Measurements from ENCODE around the gene NLRP10. TPM values are rescaled to one million over a fixed set of nuclear protein-coding genes. Genes with fewer than 3 reads are reported as not detected.

NLRP10 gene
- polyA plus RNA-seq, 1 of the 3 experiments (the other 2 are of a cell fraction), result 0.05 TPM

GRCh38 chr11:7977232-7977917 is 12.1 kb upstream of the NLRP10 start (continued):
- TF ChIP-seq EZH2phosphoT487 (IDR thresholded peaks at IDR 0.05; ENCODE audit: borderline replicate concordance, low read depth) (no peak), MEF2A (IDR thresholded peaks at IDR 0.05; ENCODE audit: borderline replicate concordance, low read depth) (peak; percentile 92), TCF12 (IDR thresholded peaks at IDR 0.05) (peak; percentile 81)
- TF ChIP-seq, protein P1, sequence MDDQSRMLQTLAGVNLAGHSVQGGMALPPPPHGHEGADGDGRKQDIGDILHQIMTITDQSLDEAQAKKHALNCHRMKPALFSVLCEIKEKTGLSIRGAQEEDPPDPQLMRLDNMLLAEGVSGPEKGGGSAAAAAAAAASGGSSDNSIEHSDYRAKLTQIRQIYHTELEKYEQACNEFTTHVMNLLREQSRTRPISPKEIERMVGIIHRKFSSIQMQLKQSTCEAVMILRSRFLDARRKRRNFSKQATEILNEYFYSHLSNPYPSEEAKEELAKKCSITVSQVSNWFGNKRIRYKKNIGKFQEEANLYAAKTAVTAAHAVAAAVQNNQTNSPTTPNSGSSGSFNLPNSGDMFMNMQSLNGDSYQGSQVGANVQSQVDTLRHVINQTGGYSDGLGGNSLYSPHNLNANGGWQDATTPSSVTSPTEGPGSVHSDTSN (IDR thresholded peaks at IDR 0.05), result peak; percentile 51

DNA sequence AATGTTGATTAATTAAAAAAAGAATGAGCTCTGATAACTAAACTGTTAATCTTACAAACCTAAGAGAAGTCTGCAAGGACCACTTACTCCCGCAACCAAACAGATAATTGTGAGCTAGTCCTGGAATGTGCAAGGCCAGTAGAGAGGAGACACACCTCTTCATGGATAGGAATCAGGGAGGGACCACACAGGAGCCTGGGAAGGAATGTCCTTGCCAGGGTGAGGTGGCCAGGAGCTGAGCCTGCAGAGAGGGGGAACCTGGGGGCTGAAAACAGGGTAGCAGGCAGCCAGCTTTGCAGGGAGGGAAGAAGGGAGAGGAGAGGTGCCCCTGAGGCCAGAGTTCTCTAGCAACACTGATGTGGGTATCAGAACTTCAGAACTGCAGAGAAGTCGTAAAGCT is 9.4 kb upstream of the NLRP10 start:
- Histone ChIP-seq H3K4me3 (ENCODE audit: low read depth in 2 of 2, low read length in 1 of 2) (no peak overlapping the region), H3K27ac (ENCODE audit: low read depth in 2 of 2, low read length in 1 of 2) (no peak overlapping the region), H3K4me2 (no peak overlapping the region), H3K9me2 (no peaks in the 10 kb centered on the region), H4K20me1 (ENCODE audit: insufficient read depth) (no peaks in the 10 kb centered on the region), H3K27me3 (ENCODE audit: insufficient read depth) (no peaks in the 10 kb centered on the region), H3K9me3 (no peaks in the 10 kb centered on the region), H3K4me1 (ENCODE audit: control insufficient read depth in 1 of 2, insufficient read depth in 2 of 2, low read depth in 1 of 2, low read length in 1 of 2) (no peaks in the 10 kb centered on the region), H2AFZ (ENCODE audit: low read depth) (no peak overlapping the region), H3F3A (replicated peaks; ENCODE audit: insufficient read depth) (peaks cover 23% of the 10 kb centered on the region), H3K36me3 (replicated peaks in 1 of 2; ENCODE audit: control insufficient read depth in 1 of 2, insufficient read depth in 2 of 2, low read length in 1 of 2) (no peaks in the 10 kb centered on the region), H3K79me2 (ENCODE audit: insufficient read depth) (no peaks in the 10 kb centered on the region), H3K9ac (no peak overlapping the region)
- TF ChIP-seq EP300 (IDR thresholded peaks at IDR 0.05; ENCODE audit: borderline replicate concordance in 1 of 2, low read depth in 1 of 2, low read length in 1 of 2), result no peak
- TF ChIP-seq SMC3 (IDR thresholded peaks at IDR 0.05; ENCODE audit: low read depth, low read length), result no peak
- no peak for TF ChIP-seq IRF3 (IDR thresholded peaks at IDR 0.05; ENCODE audit: low read depth, low read length)
- no peak for TF ChIP-seq ELF1 (IDR thresholded peaks at IDR 0.05)
- no peak for TF ChIP-seq USF1 (IDR thresholded peaks at IDR 0.05; ENCODE audit: borderline replicate concordance, low read depth)
- no peak for TF ChIP-seq TAF1 (IDR thresholded peaks at IDR 0.05; ENCODE audit: borderline replicate concordance, low read depth, low read length)
- no peak for TF ChIP-seq JUND (IDR thresholded peaks at IDR 0.05)
- TF ChIP-seq, protein P1 (IDR thresholded peaks at IDR 0.05), result no peak
- TF ChIP-seq TCF12 (IDR thresholded peaks at IDR 0.05), result no peak
- TF ChIP-seq SIN3A (IDR thresholded peaks at IDR 0.05; ENCODE audit: borderline replicate concordance, low read depth, low read length), result no peak
- TF ChIP-seq, protein P2, sequence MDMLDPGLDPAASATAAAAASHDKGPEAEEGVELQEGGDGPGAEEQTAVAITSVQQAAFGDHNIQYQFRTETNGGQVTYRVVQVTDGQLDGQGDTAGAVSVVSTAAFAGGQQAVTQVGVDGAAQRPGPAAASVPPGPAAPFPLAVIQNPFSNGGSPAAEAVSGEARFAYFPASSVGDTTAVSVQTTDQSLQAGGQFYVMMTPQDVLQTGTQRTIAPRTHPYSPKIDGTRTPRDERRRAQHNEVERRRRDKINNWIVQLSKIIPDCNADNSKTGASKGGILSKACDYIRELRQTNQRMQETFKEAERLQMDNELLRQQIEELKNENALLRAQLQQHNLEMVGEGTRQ (IDR thresholded peaks at IDR 0.05; ENCODE audit: borderline replicate concordance, low read depth, low read length), result no peak
- no peak for TF ChIP-seq FOXM1 (IDR thresholded peaks at IDR 0.05; ENCODE audit: low read depth)
- TF ChIP-seq FOXJ3 (CRISPR knock-in tag; IDR thresholded peaks at IDR 0.05), result no peak
- TF ChIP-seq RAD21 (IDR thresholded peaks at IDR 0.05; ENCODE audit: low read length), result no peak
- TF ChIP-seq REST (IDR thresholded peaks at IDR 0.05; ENCODE audit: low read depth, low read length), result no peak
- no peak for TF ChIP-seq YY1 (IDR thresholded peaks at IDR 0.05; ENCODE audit: low read depth)
- 64% methylated on average over 2 of the region's 2 CpGs for WGBS (ENCODE audit: low lambda C conversion rate)
- DNase-seq, result no peak
- ChIA-PET POLR2A (no interaction called here), CTCF (interaction anchor here (1.1 to 4.0 kb wide), 4 partner anchors 12 to 82 kb away, joined by 3 to 35 read pairs (median 3); partner anchors contain the start of gene EIF3F)

Data from SK-N-SH (cell line).